Adipocyte (in vitro differentiated cells): ENCODE measurements around the gene DNAJB7.

Experiments used
- DNase-seq: peaks from one replicate; pipeline ENCODE4 v3.0.0-alpha.2; 2015; ENCODE audit warnings: low read depth
- H3K27me3 ChIP-seq: replicated peaks from 2 replicates; pipeline ENCODE4 v1.7.0; 2013; ENCODE audit warnings: mild to moderate bottlenecking, low read length, moderate library complexity; ENCODE audit not compliant: control insufficient read depth, insufficient read depth
- H3K36me3 ChIP-seq: 2 replicates; pipeline ENCODE4 v1.7.0; 2013; ENCODE audit warnings: low read length, mild to moderate bottlenecking, moderate library complexity; ENCODE audit not compliant: control insufficient read depth, insufficient read depth, severe bottlenecking
- H3K4me1 ChIP-seq: 2 replicates; pipeline ENCODE4 v1.7.0; 2013; ENCODE audit warnings: mild to moderate bottlenecking, low read length, moderate library complexity; ENCODE audit not compliant: control insufficient read depth, insufficient read depth
- H3K4me3 ChIP-seq: 2 replicates; pipeline ENCODE4 v1.7.0; 2013; ENCODE audit warnings: mild to moderate bottlenecking, low read length, moderate library complexity
- H3K9ac ChIP-seq: 2 replicates; pipeline ENCODE4 v1.7.0; 2013; ENCODE audit warnings: mild to moderate bottlenecking, low read length, moderate library complexity
- H3K9me3 ChIP-seq: 2 replicates; pipeline ENCODE4 v1.7.0; 2013; ENCODE audit warnings: mild to moderate bottlenecking, low read length, moderate library complexity; ENCODE audit not compliant: control insufficient read depth

The DNAJB7 gene

DNA sequence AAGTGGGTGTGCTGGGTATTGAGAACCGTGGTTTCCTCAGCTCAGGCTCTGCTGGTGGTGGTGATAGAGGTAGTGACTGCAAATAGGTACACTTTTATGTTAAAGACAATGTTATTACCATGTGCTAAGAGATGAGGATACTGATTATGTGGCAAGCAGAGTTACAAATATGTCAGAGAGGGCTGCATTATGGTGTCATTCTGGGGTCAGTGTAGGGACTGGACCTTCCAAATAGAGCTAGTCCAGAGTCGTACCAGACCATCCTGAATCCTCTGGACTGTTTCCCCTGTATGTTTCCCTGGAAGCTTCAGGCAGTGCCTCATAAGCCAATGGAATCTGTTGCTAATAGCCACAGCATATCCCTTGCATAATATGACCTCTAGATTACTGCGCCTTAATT lies at the start of gene DNAJB7:
TSS of gene DNAJB7 (minus strand) at position 101 of the 400 bp plus-strand sequence. CDS start 119 bp downstream, outside the sequence.
- Histone ChIP-seq H3K9ac (no peak within 1 kb of the TSS), H3K9me3 (no peaks in the 10 kb centered on the region), H3K36me3 (peaks cover 4% of the 10 kb centered on the region), H3K4me1 (peaks cover 29% of the 10 kb centered on the region), H3K4me3 (no peak within 1 kb of the TSS), H3K27me3 (no peaks in the 10 kb centered on the region)
- no peak for DNase-seq

DNA sequence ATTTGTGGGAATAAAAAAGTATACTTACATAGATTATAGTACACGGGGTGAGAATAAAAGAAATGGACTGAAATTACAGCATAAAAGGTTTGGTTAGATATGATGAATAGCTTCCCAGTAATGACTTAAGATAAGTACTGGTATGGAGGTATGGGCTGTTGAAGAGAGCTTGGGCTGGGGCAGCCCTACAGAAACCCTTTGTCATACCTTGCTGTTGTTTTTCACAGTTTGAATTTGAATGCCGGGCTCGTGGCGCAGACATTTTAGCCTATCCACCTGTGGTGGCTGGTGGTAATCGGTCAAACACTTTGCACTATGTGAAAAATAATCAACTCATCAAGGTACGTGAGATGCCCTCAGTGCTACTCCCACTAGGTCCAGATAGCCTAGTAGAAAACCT lies 47.0 kb upstream of the DNAJB7 start:
- Histone ChIP-seq H3K4me1 (peaks cover 12% of the 10 kb centered on the region), H3K27me3 (no peaks in the 10 kb centered on the region), H3K4me3 (no peak overlapping the region), H3K36me3 (peaks cover 46% of the 10 kb centered on the region), H3K9ac (no peak overlapping the region), H3K9me3 (no peaks in the 10 kb centered on the region)
- no peak for DNase-seq

DNA sequence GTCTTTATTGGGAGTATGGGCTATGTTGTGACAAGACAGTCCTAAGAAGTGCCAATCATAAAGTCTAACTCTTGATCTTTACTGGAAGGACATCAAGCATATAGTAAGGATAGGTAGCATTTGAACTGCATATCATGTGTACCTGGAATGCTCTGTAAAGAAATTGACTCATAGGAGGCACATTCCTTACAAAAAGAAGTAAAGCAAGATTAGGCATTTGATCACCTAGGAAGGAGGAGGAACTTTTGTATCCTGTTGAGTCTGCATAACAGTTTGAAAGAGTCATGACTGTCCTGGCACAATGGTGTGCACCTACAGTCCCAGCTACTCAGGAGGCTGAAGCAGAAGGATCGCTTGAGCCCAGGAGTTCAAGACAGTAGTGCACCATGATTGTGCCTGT lies 42.2 kb upstream of the DNAJB7 start:
- H3K27me3 ChIP-seq: no peaks in the 10 kb centered on the region
- no peak overlapping the region for H3K4me3 ChIP-seq
- H3K4me1 ChIP-seq: peaks cover 2% of the 10 kb centered on the region
- no peak for DNase-seq
- peaks cover 28% of the 10 kb centered on the region for H3K36me3 ChIP-seq
- H3K9ac ChIP-seq: no peak overlapping the region
- H3K9me3 ChIP-seq: no peaks in the 10 kb centered on the region

DNA sequence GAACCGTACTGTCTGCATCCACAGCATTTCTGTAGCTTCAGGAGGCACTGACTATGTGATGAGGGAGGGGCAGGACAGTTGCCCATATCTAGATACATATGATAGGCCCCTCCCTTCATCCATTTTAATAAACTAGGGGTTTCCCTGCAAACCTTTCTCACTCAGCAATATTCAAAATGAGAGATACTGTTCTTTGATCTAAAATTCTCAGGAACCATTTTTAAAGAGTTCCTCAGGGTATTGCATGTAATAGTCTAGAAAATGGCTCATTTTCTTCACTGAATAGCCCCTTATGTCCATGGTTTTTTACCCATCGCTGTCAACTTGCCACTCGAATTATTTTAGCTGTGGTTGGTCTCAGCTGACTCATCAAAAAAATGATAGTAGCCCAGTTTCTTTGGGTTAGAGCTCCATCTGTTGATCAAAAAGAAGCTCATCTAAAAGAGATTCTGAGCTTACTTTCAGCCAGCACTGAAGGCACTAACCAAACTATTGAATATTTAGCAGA lies 37.0 kb upstream of the DNAJB7 start:
- no peaks in the 10 kb centered on the region for H3K9me3 ChIP-seq
- H3K27me3 ChIP-seq: no peaks in the 10 kb centered on the region
- H3K9ac ChIP-seq: no peak overlapping the region
- DNase-seq: peak; percentile 82
- peaks cover 15% of the 10 kb centered on the region for H3K36me3 ChIP-seq
- H3K4me1 ChIP-seq: peaks cover 7% of the 10 kb centered on the region
- H3K4me3 ChIP-seq: no peak overlapping the region

DNA sequence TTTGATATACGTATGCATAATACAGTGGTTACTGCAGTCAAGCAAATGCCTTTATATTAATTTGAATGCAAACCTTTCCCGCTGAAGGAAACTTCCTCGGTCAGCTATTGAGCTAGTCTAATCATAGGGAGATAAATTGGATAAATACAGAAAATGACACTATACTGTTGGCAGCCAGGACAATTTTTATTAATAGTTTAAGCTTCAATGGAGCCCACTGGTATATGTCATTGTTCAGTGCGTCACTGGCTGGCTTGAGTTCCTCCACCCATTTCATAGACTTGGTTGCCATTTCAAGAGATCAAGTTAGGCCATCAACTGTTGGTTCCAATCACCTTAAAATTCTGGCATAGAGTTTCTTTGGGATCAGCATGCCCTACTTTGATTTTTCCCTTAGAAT lies 32.5 kb upstream of the DNAJB7 start:
- Histone ChIP-seq H3K4me3 (no peak overlapping the region), H3K27me3 (no peaks in the 10 kb centered on the region), H3K36me3 (peaks cover 21% of the 10 kb centered on the region), H3K9ac (no peak overlapping the region), H3K9me3 (no peaks in the 10 kb centered on the region), H3K4me1 (peaks cover 7% of the 10 kb centered on the region)
- DNase-seq: no peak

DNA sequence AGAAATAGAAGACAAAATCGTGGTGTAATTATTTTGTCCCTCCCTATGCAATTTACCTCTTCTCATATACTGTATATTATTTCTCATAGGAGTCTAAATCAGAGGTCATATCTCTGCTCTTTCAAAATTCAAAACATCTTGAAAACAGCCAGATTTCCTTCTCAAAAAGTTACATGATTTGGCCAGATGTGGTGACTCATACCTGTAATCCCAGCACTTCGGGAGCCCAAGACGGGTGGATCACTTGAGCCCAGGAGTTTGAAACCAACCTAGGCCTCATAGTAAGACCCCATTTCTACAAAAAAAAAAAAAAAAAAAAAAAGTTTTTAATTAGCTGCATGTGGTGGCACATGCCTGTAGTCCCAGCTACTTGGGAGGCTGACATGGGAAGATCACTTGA lies 29.0 kb upstream of the DNAJB7 start:
- peak; percentile 40 for DNase-seq
- H3K9ac ChIP-seq: no peak overlapping the region
- no peaks in the 10 kb centered on the region for H3K4me1 ChIP-seq
- H3K36me3 ChIP-seq: peaks cover 50% of the 10 kb centered on the region
- no peak overlapping the region for H3K4me3 ChIP-seq
- H3K27me3 ChIP-seq: no peaks in the 10 kb centered on the region
- no peaks in the 10 kb centered on the region for H3K9me3 ChIP-seq

DNA sequence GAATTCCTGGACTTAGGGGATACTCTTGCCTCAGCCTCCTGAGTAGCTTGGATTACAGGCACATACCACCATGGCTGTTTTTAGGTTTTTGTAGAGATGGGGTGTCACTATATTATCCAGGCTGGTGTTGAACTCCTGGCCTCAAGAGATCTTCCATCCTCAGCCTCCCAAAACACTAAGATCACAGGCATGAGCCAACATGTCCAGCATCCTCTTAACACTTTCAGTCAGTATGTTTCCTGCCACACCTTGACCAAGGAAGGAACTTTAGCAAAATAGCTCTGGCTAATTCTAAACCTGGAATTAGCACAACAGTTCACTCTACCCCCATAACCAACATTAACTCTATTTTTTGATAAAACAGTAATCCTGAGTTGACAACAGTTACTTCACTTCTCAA lies 27.2 kb upstream of the DNAJB7 start:
- Histone ChIP-seq H3K27me3 (no peaks in the 10 kb centered on the region), H3K4me3 (no peak overlapping the region), H3K4me1 (no peaks in the 10 kb centered on the region), H3K9ac (no peak overlapping the region), H3K9me3 (no peaks in the 10 kb centered on the region), H3K36me3 (peaks cover 57% of the 10 kb centered on the region)
- DNase-seq: no peak

DNA sequence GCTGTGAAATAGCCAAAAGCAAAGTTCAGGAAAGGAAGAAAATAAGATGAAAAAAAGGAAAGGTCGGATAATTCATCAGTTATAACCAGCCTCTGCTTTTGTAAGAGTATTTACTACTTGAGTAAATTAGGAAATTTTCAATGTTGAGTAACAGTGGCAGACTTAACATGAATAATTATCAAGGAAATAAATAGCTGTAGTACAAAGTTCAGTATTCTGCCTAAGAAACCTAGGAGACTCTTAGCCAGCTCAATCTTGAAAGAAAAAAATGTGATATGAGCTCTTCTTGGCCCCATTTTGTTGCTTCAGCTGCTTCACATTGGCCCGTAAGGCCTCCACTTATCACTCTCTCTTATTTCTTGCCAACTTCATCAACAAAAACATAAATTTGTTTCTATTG lies 17.0 kb upstream of the DNAJB7 start:
- H3K9me3 ChIP-seq: no peaks in the 10 kb centered on the region
- no peaks in the 10 kb centered on the region for H3K27me3 ChIP-seq
- H3K9ac ChIP-seq: no peak overlapping the region
- H3K4me3 ChIP-seq: no peak overlapping the region
- no peak for DNase-seq
- H3K4me1 ChIP-seq: peaks cover 13% of the 10 kb centered on the region
- peaks cover 32% of the 10 kb centered on the region for H3K36me3 ChIP-seq

DNA sequence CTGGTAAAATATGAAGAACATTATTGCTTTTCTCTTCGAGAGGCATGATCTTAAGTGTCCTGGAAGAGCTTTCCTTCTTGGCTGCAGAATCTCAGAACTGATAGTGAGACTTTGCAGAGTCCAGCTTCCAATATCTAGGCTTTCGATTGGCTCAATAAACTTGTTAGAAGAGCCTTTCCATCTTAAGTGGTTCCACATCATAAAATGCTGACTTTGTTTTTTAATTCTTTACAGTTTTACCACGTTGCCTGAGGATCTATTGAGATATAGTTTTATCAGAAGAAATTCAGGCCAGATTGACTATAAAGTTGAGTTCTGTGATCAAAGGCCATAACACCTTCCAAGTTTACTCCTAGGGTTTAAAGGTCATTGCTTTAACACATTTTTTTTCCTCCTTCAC lies 15.6 kb upstream of the DNAJB7 start:
- H3K4me3 ChIP-seq: no peak overlapping the region
- H3K36me3 ChIP-seq: peaks cover 19% of the 10 kb centered on the region
- no peak overlapping the region for H3K9ac ChIP-seq
- no peaks in the 10 kb centered on the region for H3K27me3 ChIP-seq
- H3K4me1 ChIP-seq: peaks cover 13% of the 10 kb centered on the region
- no peaks in the 10 kb centered on the region for H3K9me3 ChIP-seq
- no peak for DNase-seq

DNA sequence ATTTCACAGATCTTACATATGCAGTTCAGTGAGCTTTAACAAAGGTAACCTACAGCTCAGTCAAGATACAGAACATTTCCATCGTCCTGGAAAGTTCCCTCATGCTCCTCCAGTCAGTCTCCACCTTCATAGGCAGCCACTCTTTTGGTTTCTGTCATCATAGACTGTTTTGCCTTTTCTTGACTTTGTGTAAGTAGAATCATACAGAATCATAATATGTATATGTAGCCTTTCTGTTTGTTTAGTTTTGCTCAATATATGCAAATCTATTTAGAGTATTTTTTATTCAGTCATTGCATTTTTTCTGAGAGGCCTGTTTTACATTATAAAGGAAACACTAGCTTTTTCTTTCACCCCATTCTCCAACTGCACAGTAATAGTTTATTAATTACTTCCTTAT lies 15.0 kb upstream of the DNAJB7 start:
- no peak overlapping the region for H3K9ac ChIP-seq
- H3K4me1 ChIP-seq: peaks cover 13% of the 10 kb centered on the region
- H3K9me3 ChIP-seq: no peaks in the 10 kb centered on the region
- peaks cover 17% of the 10 kb centered on the region for H3K36me3 ChIP-seq
- H3K27me3 ChIP-seq: no peaks in the 10 kb centered on the region
- no peak overlapping the region for H3K4me3 ChIP-seq
- DNase-seq: no peak

DNA sequence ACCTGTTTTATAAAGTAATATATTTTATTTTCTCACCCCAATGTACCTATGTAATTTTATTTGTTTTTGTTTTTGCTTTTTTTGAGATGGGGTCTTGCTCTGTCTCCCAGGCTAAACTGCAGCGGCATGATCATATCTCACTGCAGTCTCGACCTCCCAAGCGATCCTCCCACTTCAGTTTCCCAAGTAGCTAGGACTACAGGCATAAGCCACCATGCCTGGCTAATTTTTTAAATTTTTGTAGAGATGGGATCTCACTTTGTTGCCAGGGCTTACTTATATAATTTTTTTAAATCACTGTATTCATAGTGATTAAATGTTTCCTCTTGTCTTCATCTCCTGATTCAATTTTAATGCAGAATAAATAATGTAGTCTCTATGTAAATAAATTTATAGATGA lies 13.2 kb upstream of the DNAJB7 start:
- peaks cover 23% of the 10 kb centered on the region for H3K36me3 ChIP-seq
- peaks cover 13% of the 10 kb centered on the region for H3K4me1 ChIP-seq
- H3K27me3 ChIP-seq: no peaks in the 10 kb centered on the region
- H3K9ac ChIP-seq: no peak overlapping the region
- DNase-seq: no peak
- no peak overlapping the region for H3K4me3 ChIP-seq
- H3K9me3 ChIP-seq: no peaks in the 10 kb centered on the region

DNA sequence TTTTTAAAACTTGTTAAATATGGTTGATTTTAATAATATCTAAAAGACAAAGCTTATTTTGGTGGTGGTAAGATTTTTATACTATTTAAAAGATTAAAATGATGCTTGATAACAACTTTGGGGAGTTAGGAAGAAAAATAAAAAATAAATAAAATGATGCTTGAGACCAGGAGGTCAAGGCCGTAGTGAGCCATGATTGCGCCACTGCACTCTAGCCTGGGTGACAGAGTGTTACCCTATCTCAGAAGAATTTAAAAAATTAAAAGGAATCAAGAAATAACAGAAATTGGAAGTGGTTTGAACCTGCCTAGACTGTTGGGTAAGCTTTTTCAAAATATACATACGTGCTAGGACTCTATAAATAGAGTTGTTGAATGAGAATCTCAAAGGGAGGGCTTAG lies 12.1 kb upstream of the DNAJB7 start:
- DNase-seq: no peak
- Histone ChIP-seq H3K36me3 (peaks cover 29% of the 10 kb centered on the region), H3K27me3 (no peaks in the 10 kb centered on the region), H3K4me1 (peaks cover 4% of the 10 kb centered on the region), H3K9ac (no peak overlapping the region), H3K9me3 (no peaks in the 10 kb centered on the region), H3K4me3 (no peak overlapping the region)
